IMR-90 (cell line): ENCODE measurements around the gene ARHGAP24. TPM values are rescaled to one million over a fixed set of nuclear protein-coding genes. Genes with fewer than 3 reads are reported as not detected.
A peak's percentile ranks its signal among the peaks of the same experiment; 100 is the strongest.

Source experiments
- ATAC-seq: fragments of 200-7000 bp; cut with Tn5 transposase; 2 replicates; pipeline ENCODE4 v1.9.1; 2020; ENCODE audit warnings: low read depth, mild to moderate bottlenecking, moderate library complexity
- BruUV-seq: library from RNA; stranded (reverse); fragments of 400-500 nt; replicated peaks from 2 replicates; lab custom pipeline; 2021; lab: Mats Ljungman, UMichigan
- CTCF ChIA-PET: fragments of 300-600 bp; formaldehyde crosslinking; extraction: SDS; loops from one replicate; lab custom pipeline; 2021; ENCODE audit warnings: antibody characterized with exemption; lab: Yijun Ruan, JAX
- POLR2A ChIA-PET: fragments of 300-600 bp; sonication (Branson Sonifier 250); formaldehyde crosslinking; loops from one replicate; lab custom pipeline; 2022; ENCODE audit warnings: antibody characterized with exemption; ENCODE audit not compliant: unreplicated experiment; lab: Charles Lee
- DNase-seq: peaks from one replicate; pipeline ENCODE4 v3.0.0; 2013
- H2AFZ ChIP-seq: replicated peaks from 2 replicates; pipeline ENCODE3; 2013; ENCODE audit warnings: low read length, mild to moderate bottlenecking; ENCODE audit not compliant: poor library complexity
- H2AK5ac ChIP-seq: 2 replicates; pipeline ENCODE4 v1.6.1; 2013; ENCODE audit warnings: low read depth, low read length, inconsistent platforms
- H2AK9ac ChIP-seq: replicated peaks from 2 replicates; pipeline ENCODE3; 2013; ENCODE audit warnings: mild to moderate bottlenecking, low read depth, low read length, moderate library complexity; ENCODE audit not compliant: poor library complexity
- H2BK120ac ChIP-seq: 2 replicates; pipeline ENCODE4 v1.6.1; 2013; ENCODE audit warnings: low read depth, low read length, inconsistent platforms
- H2BK15ac ChIP-seq: 3 replicates; pipeline ENCODE4 v1.6.1; 2013; ENCODE audit warnings: low read depth, low read length, inconsistent platforms
- H2BK20ac ChIP-seq: 2 replicates; pipeline ENCODE4 v1.6.1; 2013; ENCODE audit warnings: low read depth, mild to moderate bottlenecking, inconsistent platforms, low read length, moderate library complexity
- H2BK5ac ChIP-seq: 2 replicates; pipeline ENCODE4 v1.6.1; 2013; ENCODE audit warnings: mild to moderate bottlenecking, low read depth, low read length, inconsistent platforms; ENCODE audit not compliant: poor library complexity, severe bottlenecking
- H3K14ac ChIP-seq: replicated peaks from 2 replicates; pipeline ENCODE4 v1.6.1; 2013; ENCODE audit warnings: low read depth, low read length, inconsistent platforms
- H3K18ac ChIP-seq: 2 replicates; pipeline ENCODE4 v1.6.1; 2013; ENCODE audit warnings: low read depth, low read length, control low read depth
- H3K23ac ChIP-seq: 2 replicates; pipeline ENCODE4 v1.6.1; 2013; ENCODE audit warnings: low read depth, low read length, inconsistent platforms
- H3K27ac ChIP-seq: 2 replicates; pipeline ENCODE4 v1.5.1; 2013; ENCODE audit warnings: mild to moderate bottlenecking, control low read depth, low read length; ENCODE audit not compliant: insufficient read depth
- H3K27me3 ChIP-seq: 2 replicates; pipeline ENCODE4 v1.6.1; 2013; ENCODE audit warnings: low read length; ENCODE audit not compliant: control insufficient read depth, insufficient read depth
- H3K36me3 ChIP-seq: 2 replicates; pipeline ENCODE4 v1.6.1; 2013; ENCODE audit warnings: low read length, mixed read lengths; ENCODE audit not compliant: control insufficient read depth, insufficient read depth
- H3K4ac ChIP-seq: 2 replicates; pipeline ENCODE4 v1.6.1; 2013; ENCODE audit warnings: low read depth, low read length, inconsistent platforms
- H3K4me1 ChIP-seq: 2 replicates; pipeline ENCODE4 v1.6.1; 2013; ENCODE audit warnings: low read length, mixed read lengths; ENCODE audit not compliant: control insufficient read depth, insufficient read depth
- H3K4me2 ChIP-seq: 2 replicates; pipeline ENCODE4 v1.6.1; 2013; ENCODE audit warnings: low read depth, mild to moderate bottlenecking, control low read depth, low read length, moderate library complexity
- H3K4me3 ChIP-seq: 2 replicates; pipeline ENCODE4 v1.5.1; 2013; ENCODE audit warnings: low read depth, mild to moderate bottlenecking, control low read depth, low read length, moderate library complexity; ENCODE audit not compliant: insufficient read depth
- H3K56ac ChIP-seq: 2 replicates; pipeline ENCODE4 v1.6.1; 2013; ENCODE audit warnings: low read length, inconsistent platforms; ENCODE audit not compliant: insufficient read depth; ENCODE audit errors: extremely low read depth
- H3K79me1 ChIP-seq, 2 experiments: 2 replicates each; pipeline ENCODE4 v1.6.1; 2013; ENCODE audit warnings: low read length in 2 of 2, inconsistent platforms in 1 of 2, low read depth in 1 of 2
- H3K9ac ChIP-seq: 2 replicates; pipeline ENCODE4 v1.6.1; 2013; ENCODE audit warnings: low read depth, low read length, control low read depth
- H3K9me1 ChIP-seq: 2 replicates; pipeline ENCODE4 v1.6.1; 2013; ENCODE audit warnings: low read length, inconsistent platforms; ENCODE audit not compliant: insufficient read depth
- H3K9me3 ChIP-seq: 2 replicates; pipeline ENCODE4 v1.6.1; 2013; ENCODE audit warnings: low read length; ENCODE audit not compliant: control insufficient read depth, insufficient read depth
- H4K20me1 ChIP-seq: 2 replicates; pipeline ENCODE4 v1.6.1; 2013; ENCODE audit warnings: low read length, inconsistent platforms; ENCODE audit not compliant: insufficient read depth
- H4K5ac ChIP-seq: 2 replicates; pipeline ENCODE4 v1.6.1; 2013; ENCODE audit warnings: mild to moderate bottlenecking, low read depth, low read length, control low read depth
- H4K8ac ChIP-seq, 2 experiments: 2 replicates each; pipeline ENCODE4 v1.6.1; 2013; ENCODE audit warnings: low read depth in 2 of 2, low read length in 2 of 2, control low read depth in 1 of 2, inconsistent platforms in 1 of 2
- H4K91ac ChIP-seq: 2 replicates; pipeline ENCODE4 v1.6.1; 2013; ENCODE audit warnings: low read depth, low read length, inconsistent platforms; ENCODE audit not compliant: insufficient read depth
- CEBPB ChIP-seq: IDR thresholded peaks from 2 replicates; pipeline ENCODE4 v1.6.1; 2012; ENCODE audit warnings: low read depth, low read length, improper control_type of control experiment
- CHD1 ChIP-seq: IDR thresholded peaks from 2 replicates; pipeline ENCODE4 v1.6.1; 2012; ENCODE audit warnings: low read depth, low read length, improper control_type of control experiment
- CTCF ChIP-seq: conservative IDR thresholded peaks from 2 replicates; pipeline ENCODE4 v1.5.1; 2012; ENCODE audit warnings: mild to moderate bottlenecking, low read depth, low read length, improper control_type of control experiment
- MXI1 ChIP-seq: IDR thresholded peaks from 2 replicates; pipeline ENCODE4 v1.6.1; 2012; ENCODE audit warnings: low read depth, mild to moderate bottlenecking, low read length, moderate library complexity, borderline replicate concordance
- SMC3 ChIP-seq: fragments of 150-350 bp; IDR thresholded peaks from 2 replicates; pipeline ENCODE4 v1.6.1; 2016; ENCODE audit warnings: low read depth, mild to moderate bottlenecking, antibody characterized with exemption, low read length, moderate library complexity
- WGBS, 2 experiments: methylation state at CpG; one replicate each; pipeline versions ENCODE4 v1.1.5 to v1.1.7; 2013; ENCODE audit warnings: missing lambda C conversion rate in 2 of 2; ENCODE audit not compliant: insufficient read length in 1 of 2; ENCODE audit errors: extremely low coverage in 2 of 2; 5-methylcytosine and 5-hydroxymethylcytosine counted together
- dilution Hi-C: fragments of 300-500 bp; cut with HindIII; formaldehyde crosslinking; loops from one replicate; pipeline ENCODE4 v1.14.3; 2018; ENCODE audit warnings: low sequenced_read_pairs; ENCODE audit not compliant: unreplicated experiment
- in situ Hi-C: fragments of 300-500 bp; cut with MboI; formaldehyde crosslinking; loops from 3 replicates; pipeline ENCODE4 v1.14.3; 2019; ENCODE audit warnings: low sequenced_read_pairs, inconsistent platforms, mixed read lengths
- intact Hi-C: fragments of 100-400 bp; cut with micrococcal nuclease; formaldehyde crosslinking; loops from 2 replicates; pipeline ENCODE4 v1.10.0; 2022
- polyA plus RNA-seq, 3 experiments: library from polyadenylated mRNA; depleted of rRNA; stranded (reverse); fragments of >200 nt; gene quantifications; 2 replicates each; pipeline ENCODE4 v1.2.3, GENCODE V29; 2012; ENCODE audit warnings: low replicate concordance in 1 of 3
- total RNA-seq: library from RNA; depleted of rRNA; stranded (reverse); fragments of >200 nt; gene quantifications from 2 replicates; pipeline ENCODE4 v1.2.3, GENCODE V29; 2012

ARHGAP24 gene
- total and polyA plus RNA-seq, 2 of the 4 experiments (the other 2 are of a cell fraction) = 11.9 to 24.0 TPM

GRCh38 chr4:85829276-85830051 is 354.5 kb downstream of the ARHGAP24 start:
- no peak overlapping the region for H4K8ac ChIP-seq
- ATAC-seq = no peak
- no peaks in the 10 kb centered on the region for H3K27me3 ChIP-seq
- no peak overlapping the region for H3K4me2 ChIP-seq
- dilution Hi-C loops (no loop called here), intact Hi-C loops (no loop called here), in situ Hi-C loops (no loop called here)
- no peak overlapping the region for H3K4me3 ChIP-seq
- H2BK20ac ChIP-seq = no peak overlapping the region
- H3K9me3 ChIP-seq = no peaks in the 10 kb centered on the region
- H3K79me1 ChIP-seq = peaks cover 15 to 54% of the 10 kb centered on the region in 2 experiments
- no peak overlapping the region for H4K5ac ChIP-seq
- peaks cover 14% of the 10 kb centered on the region for H3K4me1 ChIP-seq
- H3K9ac ChIP-seq = no peak overlapping the region
- no peaks in the 10 kb centered on the region for H3K36me3 ChIP-seq
- POLR2A ChIA-PET = no interaction called here
- no peak overlapping the region for H3K23ac ChIP-seq
- no peaks in the 10 kb centered on the region; the same call in 1 of the 2 replicates for H3K9me1 ChIP-seq
- H3K18ac ChIP-seq = no peak overlapping the region
- H2BK5ac ChIP-seq = no peak overlapping the region
- no peak overlapping the region for H2AK9ac ChIP-seq
- H4K91ac ChIP-seq = no peak overlapping the region
- no peak overlapping the region for H3K14ac ChIP-seq
- H2AK5ac ChIP-seq = no peak overlapping the region
- no TSS peak for BruUV-seq
- no peak for TF ChIP-seq CHD1
- no peak for TF ChIP-seq MXI1
- no peak for TF ChIP-seq SMC3
- TF ChIP-seq CTCF = no peak
- TF ChIP-seq CEBPB = 0 out of 2 replicates have a peak, but pooled peaks have one; percentile 16
- DNase-seq = peak; percentile 66
- no CpG with 5 or more reads among the region's 2 CpGs for WGBS, 2 experiments
- H2BK15ac ChIP-seq = no peak overlapping the region
- peaks cover 11% of the 10 kb centered on the region; the same call in 1 of the 2 replicates for H4K20me1 ChIP-seq
- no peak overlapping the region for H3K56ac ChIP-seq
- CTCF ChIA-PET = no interaction called here
- no peak overlapping the region for H3K27ac ChIP-seq
- H2AFZ ChIP-seq = no peak overlapping the region
- no peak overlapping the region for H3K4ac ChIP-seq
- H2BK120ac ChIP-seq = no peak overlapping the region
